ENCODE data around the gene EDIL3. TPM values are rescaled to one million over a fixed set of nuclear protein-coding genes. Genes with fewer than 3 reads are reported as not detected.

The EDIL3 gene
- total RNA-seq, 4 donors from 2014 or later: 15.9 to 29.3 (median 24.8) TPM

DNA sequence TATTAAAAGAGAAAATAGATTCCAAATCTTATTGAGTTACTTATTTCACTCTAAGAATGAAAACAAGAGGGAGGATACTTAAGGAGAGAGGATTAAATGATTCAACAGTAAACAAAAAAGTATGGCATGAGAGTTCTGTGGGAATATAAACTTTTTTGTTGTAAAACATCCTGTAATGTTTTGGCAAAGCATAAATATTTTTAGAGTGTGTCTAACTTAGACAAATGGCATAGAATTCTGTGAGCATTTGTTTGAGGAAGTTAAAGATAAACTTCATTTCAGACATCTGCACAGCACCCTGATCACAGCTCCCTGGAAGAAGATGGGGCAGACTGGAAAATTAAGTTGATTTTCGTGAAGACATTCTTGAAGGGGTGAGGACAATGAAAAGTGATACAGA lies 417.3 kb downstream of the EDIL3 start:
- TF ChIP-seq POLR2A (IDR thresholded peaks at IDR 0.05): no peak
- TF ChIP-seq EP300 (IDR thresholded peaks at IDR 0.05): no peak
- TF ChIP-seq, protein P1, sequence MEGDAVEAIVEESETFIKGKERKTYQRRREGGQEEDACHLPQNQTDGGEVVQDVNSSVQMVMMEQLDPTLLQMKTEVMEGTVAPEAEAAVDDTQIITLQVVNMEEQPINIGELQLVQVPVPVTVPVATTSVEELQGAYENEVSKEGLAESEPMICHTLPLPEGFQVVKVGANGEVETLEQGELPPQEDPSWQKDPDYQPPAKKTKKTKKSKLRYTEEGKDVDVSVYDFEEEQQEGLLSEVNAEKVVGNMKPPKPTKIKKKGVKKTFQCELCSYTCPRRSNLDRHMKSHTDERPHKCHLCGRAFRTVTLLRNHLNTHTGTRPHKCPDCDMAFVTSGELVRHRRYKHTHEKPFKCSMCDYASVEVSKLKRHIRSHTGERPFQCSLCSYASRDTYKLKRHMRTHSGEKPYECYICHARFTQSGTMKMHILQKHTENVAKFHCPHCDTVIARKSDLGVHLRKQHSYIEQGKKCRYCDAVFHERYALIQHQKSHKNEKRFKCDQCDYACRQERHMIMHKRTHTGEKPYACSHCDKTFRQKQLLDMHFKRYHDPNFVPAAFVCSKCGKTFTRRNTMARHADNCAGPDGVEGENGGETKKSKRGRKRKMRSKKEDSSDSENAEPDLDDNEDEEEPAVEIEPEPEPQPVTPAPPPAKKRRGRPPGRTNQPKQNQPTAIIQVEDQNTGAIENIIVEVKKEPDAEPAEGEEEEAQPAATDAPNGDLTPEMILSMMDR (IDR thresholded peaks at IDR 0.05): no peak
- Histone ChIP-seq H3K27ac (no peak overlapping the region), H3K9me3 (no peaks in the 10 kb centered on the region), H3K36me3 (no peaks in the 10 kb centered on the region), H3K27me3 (no peaks in the 10 kb centered on the region), H3K4me3 (no peak overlapping the region), H3K4me1 (no peaks in the 10 kb centered on the region)
- DNase-seq (ENCODE audit: low spot score in 2 of 2): no peak
- 55 to 66% methylated on average over 1 of the region's 1 CpG for WGBS, 2 donors

DNA sequence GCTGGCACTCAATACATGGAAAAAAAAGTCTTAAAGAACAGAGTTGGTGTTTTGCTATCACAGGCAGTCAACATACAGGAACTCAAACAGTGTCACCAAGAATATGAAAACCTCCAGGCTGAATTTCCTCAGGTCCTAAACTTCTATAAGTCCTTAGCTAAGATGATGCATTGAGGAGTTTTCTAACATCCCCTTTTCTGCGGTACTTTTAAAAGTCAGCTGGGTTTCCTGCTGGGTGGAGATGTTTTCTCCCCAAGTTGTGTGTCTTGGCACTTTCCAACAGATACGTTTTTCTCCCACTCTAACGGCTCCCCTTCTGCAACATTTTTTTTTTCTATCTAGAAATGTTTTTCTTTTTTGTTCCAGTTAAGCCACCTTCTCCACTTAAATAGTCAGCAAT lies 419.2 kb downstream of the EDIL3 start:
- no peaks in the 10 kb centered on the region for H3K27me3 ChIP-seq
- no peak overlapping the region for H3K27ac ChIP-seq
- H3K9me3 ChIP-seq: no peaks in the 10 kb centered on the region
- H3K36me3 ChIP-seq: no peaks in the 10 kb centered on the region
- WGBS, 2 donors: 30 to 33% methylated on average over 3 of the region's 3 CpGs
- DNase-seq (ENCODE audit: low spot score in 2 of 2): no peak
- TF ChIP-seq POLR2A (IDR thresholded peaks at IDR 0.05) (no peak), EP300 (IDR thresholded peaks at IDR 0.05) (no peak)
- TF ChIP-seq, protein P1 (IDR thresholded peaks at IDR 0.05): no peak
- no peak overlapping the region for H3K4me3 ChIP-seq
- H3K4me1 ChIP-seq: no peaks in the 10 kb centered on the region

DNA sequence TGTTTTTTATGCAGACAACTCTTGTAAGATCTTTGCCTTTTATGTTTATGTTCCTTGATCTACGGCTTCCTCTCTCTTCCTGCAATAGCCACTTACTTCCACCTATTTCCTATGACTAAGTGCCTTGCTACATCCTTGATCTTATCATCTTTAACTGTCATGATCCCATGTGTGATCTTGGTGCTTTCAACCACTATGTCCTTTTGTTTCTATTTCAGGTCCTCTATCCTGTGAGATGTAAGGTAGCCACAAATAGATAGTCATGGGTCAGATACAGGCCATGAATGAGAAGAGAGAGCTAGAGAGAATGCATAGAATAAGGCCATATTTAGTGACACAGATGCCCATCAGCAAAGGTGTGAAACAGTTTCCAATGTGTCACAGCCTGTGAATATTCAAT lies 420.4 kb downstream of the EDIL3 start:
- Histone ChIP-seq H3K27ac (no peak overlapping the region), H3K36me3 (no peaks in the 10 kb centered on the region), H3K9me3 (no peaks in the 10 kb centered on the region), H3K4me3 (no peak overlapping the region), H3K27me3 (no peaks in the 10 kb centered on the region), H3K4me1 (no peaks in the 10 kb centered on the region)
- DNase-seq (ENCODE audit: low spot score in 2 of 2): no peak
- TF ChIP-seq, protein P1 (IDR thresholded peaks at IDR 0.05): no peak
- TF ChIP-seq POLR2A (IDR thresholded peaks at IDR 0.05): no peak
- no peak for TF ChIP-seq EP300 (IDR thresholded peaks at IDR 0.05)
- 82 to 88% methylated on average over 1 of the region's 1 CpG for WGBS, 2 donors

DNA sequence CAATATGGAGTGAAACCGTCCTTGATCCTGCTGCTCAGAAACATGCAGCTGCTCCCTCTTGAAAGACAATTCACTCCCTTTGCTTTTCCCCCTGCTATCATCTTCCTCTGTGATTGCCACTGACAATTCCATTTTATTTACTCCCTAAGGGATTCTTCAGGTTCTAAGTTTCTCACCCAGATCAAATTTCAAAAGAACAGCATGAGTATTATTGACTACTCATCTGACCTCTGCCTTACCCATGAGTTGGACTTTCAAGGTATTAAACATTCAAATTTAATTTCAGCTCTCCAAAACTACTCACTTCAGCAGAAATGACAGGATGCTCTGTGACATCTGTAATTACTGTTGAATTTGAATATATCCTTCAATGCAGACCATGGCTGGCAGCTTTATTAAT lies 427.5 kb downstream of the EDIL3 start:
- 97 to 100% methylated on average over 1 of the region's 1 CpG for WGBS, 2 donors
- no peaks in the 10 kb centered on the region for H3K9me3 ChIP-seq
- no peak overlapping the region for H3K4me3 ChIP-seq
- H3K36me3 ChIP-seq: no peaks in the 10 kb centered on the region
- no peaks in the 10 kb centered on the region for H3K4me1 ChIP-seq
- H3K27ac ChIP-seq: no peak overlapping the region
- DNase-seq (ENCODE audit: low spot score in 2 of 2): no peak
- TF ChIP-seq EP300 (IDR thresholded peaks at IDR 0.05): no peak
- TF ChIP-seq, protein P1 (IDR thresholded peaks at IDR 0.05): no peak
- no peak for TF ChIP-seq POLR2A (IDR thresholded peaks at IDR 0.05)
- no peaks in the 10 kb centered on the region for H3K27me3 ChIP-seq

DNA sequence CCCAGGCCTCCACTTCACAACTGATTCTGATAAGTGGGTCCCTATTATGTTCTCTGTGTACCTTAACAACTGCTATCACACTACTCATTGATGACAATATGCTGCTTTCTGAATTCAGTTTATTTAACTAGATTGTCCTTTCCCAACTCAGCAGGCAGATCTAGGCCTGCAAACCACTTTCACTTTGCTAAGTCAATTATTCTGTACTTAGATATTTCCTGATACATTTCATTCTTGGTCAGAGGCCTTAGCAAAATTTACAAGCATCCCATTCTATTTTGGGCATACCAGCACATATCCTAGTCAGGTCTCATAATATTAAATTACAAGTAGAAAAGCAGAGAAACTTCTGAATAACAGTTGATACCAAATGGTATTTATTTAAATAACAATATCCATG lies 428.3 kb downstream of the EDIL3 start:
- TF ChIP-seq EP300 (IDR thresholded peaks at IDR 0.05) (no peak), POLR2A (IDR thresholded peaks at IDR 0.05) (no peak)
- TF ChIP-seq, protein P1 (IDR thresholded peaks at IDR 0.05): no peak
- Histone ChIP-seq H3K4me1 (no peaks in the 10 kb centered on the region), H3K9me3 (no peaks in the 10 kb centered on the region), H3K27ac (no peak overlapping the region), H3K36me3 (no peaks in the 10 kb centered on the region), H3K4me3 (no peak overlapping the region), H3K27me3 (no peaks in the 10 kb centered on the region)
- no peak for DNase-seq (ENCODE audit: low spot score in 2 of 2)

Data from tibial nerve (tissue), 4 donors.